WTC11 (cell line): ENCODE results near the gene CALN1. TPM values are rescaled to one million over a fixed set of nuclear protein-coding genes. Genes with fewer than 3 reads are reported as not detected.

Experiments
- AFF4 ChIP-seq: sonication (generic); formaldehyde crosslinking; IDR thresholded peaks from 2 replicates; pipeline ENCODE4 v1.8.1; 2023; ENCODE audit warnings: mild to moderate bottlenecking, missing genetic modification reagents, borderline replicate concordance
- CBFB ChIP-seq: sonication (generic); formaldehyde crosslinking; IDR thresholded peaks from 2 replicates; pipeline ENCODE4 v1.8.1; 2022; ENCODE audit warnings: mild to moderate bottlenecking, low read depth, missing genetic modification reagents
- CDX4 ChIP-seq: fragments of 250-450 bp; sonication (Bioruptor Pico); IDR thresholded peaks from 2 replicates; pipeline ENCODE4 v1.9.0; 2021; ENCODE audit warnings: moderate library complexity, mild to moderate bottlenecking, inconsistent platforms, borderline replicate concordance
- ESRRA ChIP-seq: sonication (generic); formaldehyde crosslinking; IDR thresholded peaks from 2 replicates; pipeline ENCODE4 v1.8.1; 2022; ENCODE audit warnings: mild to moderate bottlenecking, missing genetic modification reagents, borderline replicate concordance
- JAZF1 ChIP-seq: fragments of 250-450 bp; sonication (Bioruptor Pico); IDR thresholded peaks from 2 replicates; pipeline ENCODE4 v1.9.0; 2021; ENCODE audit warnings: moderate library complexity, mild to moderate bottlenecking, inconsistent platforms
- NFE2L1 ChIP-seq: sonication (generic); formaldehyde crosslinking; IDR thresholded peaks from 2 replicates; pipeline ENCODE4 v1.8.1; 2023; ENCODE audit warnings: missing genetic modification reagents
- NFYB ChIP-seq: sonication (generic); formaldehyde crosslinking; conservative IDR thresholded peaks from 2 replicates; pipeline ENCODE4 v1.8.0; 2022; ENCODE audit warnings: low read depth, missing genetic modification reagents
- NR1H2 ChIP-seq: sonication (generic); formaldehyde crosslinking; IDR thresholded peaks from 2 replicates; pipeline ENCODE4 v1.9.0; 2021; ENCODE audit warnings: mild to moderate bottlenecking, moderate library complexity, missing genetic modification reagents
- NR2C2 ChIP-seq: sonication (generic); formaldehyde crosslinking; IDR thresholded peaks from 2 replicates; pipeline ENCODE4 v1.8.0; 2022; ENCODE audit warnings: mild to moderate bottlenecking, missing genetic modification reagents
- RELA ChIP-seq: sonication (generic); formaldehyde crosslinking; IDR thresholded peaks from 2 replicates; pipeline ENCODE4 v1.8.1; 2022; ENCODE audit warnings: missing genetic modification reagents, mild to moderate bottlenecking, borderline replicate concordance
- SMAD3 ChIP-seq: sonication (generic); formaldehyde crosslinking; IDR thresholded peaks from 2 replicates; pipeline ENCODE4 v1.8.0; 2022; ENCODE audit warnings: missing genetic modification reagents, mild to moderate bottlenecking, borderline replicate concordance
- TCF7 ChIP-seq: sonication (generic); formaldehyde crosslinking; IDR thresholded peaks from 2 replicates; pipeline ENCODE4 v1.8.0; 2022; ENCODE audit warnings: mild to moderate bottlenecking, low read depth, missing genetic modification reagents, moderate library complexity
- TEAD4 ChIP-seq: sonication (generic); formaldehyde crosslinking; IDR thresholded peaks from 2 replicates; pipeline ENCODE4 v1.8.0; 2022; ENCODE audit warnings: mild to moderate bottlenecking, missing genetic modification reagents
- USF2 ChIP-seq: sonication (generic); formaldehyde crosslinking; IDR thresholded peaks from 2 replicates; pipeline ENCODE4 v1.8.1; 2023; ENCODE audit warnings: mild to moderate bottlenecking, missing genetic modification reagents, moderate library complexity
- ZNF121 ChIP-seq: sonication (generic); formaldehyde crosslinking; IDR thresholded peaks from 2 replicates; pipeline ENCODE4 v1.8.0; 2023; ENCODE audit warnings: missing genetic modification reagents
- ZNF219 ChIP-seq: sonication (generic); formaldehyde crosslinking; IDR thresholded peaks from 2 replicates; pipeline ENCODE4 v1.8.0; 2023; ENCODE audit warnings: missing genetic modification reagents, mild to moderate bottlenecking, borderline replicate concordance
- ZNF416 ChIP-seq: fragments of 250-450 bp; sonication (Bioruptor Pico); IDR thresholded peaks from 2 replicates; pipeline ENCODE4 v1.9.0; 2021; ENCODE audit warnings: mild to moderate bottlenecking, inconsistent platforms
- ZNF532 ChIP-seq: fragments of 250-450 bp; sonication (Bioruptor Pico); IDR thresholded peaks from 2 replicates; pipeline ENCODE4 v1.9.0; 2021; ENCODE audit warnings: mild to moderate bottlenecking, borderline replicate concordance
- total RNA-seq: library from RNA; stranded (reverse); gene quantifications from 3 replicates; pipeline ENCODE4 v1.2.3, GENCODE V29; 2021
- TF ChIP-seq, protein P1 (sequence below): sonication (generic); formaldehyde crosslinking; IDR thresholded peaks from 2 replicates; pipeline ENCODE4 v1.8.0; 2022; ENCODE audit warnings: missing genetic modification reagents
- TF ChIP-seq, protein P2 (sequence below): sonication (generic); formaldehyde crosslinking; IDR thresholded peaks from 2 replicates; pipeline ENCODE4 v1.8.0; 2022; ENCODE audit warnings: mild to moderate bottlenecking, missing genetic modification reagents
- TF ChIP-seq, protein P3 (sequence below): sonication (generic); formaldehyde crosslinking; IDR thresholded peaks from 2 replicates; pipeline ENCODE4 v1.8.0; 2022; ENCODE audit warnings: mild to moderate bottlenecking, missing genetic modification reagents

Gene CALN1
- total RNA-seq, 1 experiment from 2014 or later: 10.5 TPM

DNA sequence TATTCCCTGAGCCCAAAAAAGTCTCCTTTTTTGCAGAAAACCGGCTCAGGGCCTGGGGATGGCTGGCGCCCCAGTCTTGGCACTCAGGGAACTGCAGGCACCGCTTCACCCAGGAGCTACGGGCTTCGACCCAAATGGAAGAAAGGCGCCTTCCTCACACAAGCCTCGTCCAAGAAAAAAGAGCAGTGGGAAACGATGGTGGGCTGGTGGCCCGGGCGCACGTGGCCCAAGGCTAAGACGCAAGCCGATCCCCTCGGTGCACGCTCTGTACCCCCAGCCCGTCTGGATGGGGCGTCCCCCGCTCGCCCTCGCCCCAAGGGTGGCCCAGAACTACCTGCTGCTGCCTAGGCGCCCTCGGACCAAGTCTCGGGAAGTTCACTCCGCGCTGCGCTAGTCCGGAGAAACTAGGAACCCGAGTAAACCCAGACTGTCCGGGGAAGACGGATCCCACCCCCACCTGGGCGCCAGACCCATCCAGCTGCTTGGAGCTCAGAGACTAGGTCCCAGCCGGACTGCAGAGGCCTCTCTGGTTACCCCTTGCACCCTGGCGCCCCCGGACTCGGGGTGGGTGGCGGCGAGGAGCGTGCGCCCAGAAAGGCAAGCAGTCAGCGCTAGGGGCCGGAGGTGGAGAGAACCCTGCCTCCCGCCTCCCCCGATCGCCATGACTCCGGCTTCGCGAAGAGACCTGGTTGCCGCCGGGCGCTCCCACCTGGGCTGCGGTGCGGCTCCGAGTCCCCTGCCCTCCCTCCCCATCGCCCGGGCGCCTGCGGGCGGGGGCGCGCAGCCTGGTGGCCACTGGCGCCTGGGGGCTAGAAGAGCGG, 76.4 kb downstream of the CALN1 start (continued):
- TF ChIP-seq, protein P1, sequence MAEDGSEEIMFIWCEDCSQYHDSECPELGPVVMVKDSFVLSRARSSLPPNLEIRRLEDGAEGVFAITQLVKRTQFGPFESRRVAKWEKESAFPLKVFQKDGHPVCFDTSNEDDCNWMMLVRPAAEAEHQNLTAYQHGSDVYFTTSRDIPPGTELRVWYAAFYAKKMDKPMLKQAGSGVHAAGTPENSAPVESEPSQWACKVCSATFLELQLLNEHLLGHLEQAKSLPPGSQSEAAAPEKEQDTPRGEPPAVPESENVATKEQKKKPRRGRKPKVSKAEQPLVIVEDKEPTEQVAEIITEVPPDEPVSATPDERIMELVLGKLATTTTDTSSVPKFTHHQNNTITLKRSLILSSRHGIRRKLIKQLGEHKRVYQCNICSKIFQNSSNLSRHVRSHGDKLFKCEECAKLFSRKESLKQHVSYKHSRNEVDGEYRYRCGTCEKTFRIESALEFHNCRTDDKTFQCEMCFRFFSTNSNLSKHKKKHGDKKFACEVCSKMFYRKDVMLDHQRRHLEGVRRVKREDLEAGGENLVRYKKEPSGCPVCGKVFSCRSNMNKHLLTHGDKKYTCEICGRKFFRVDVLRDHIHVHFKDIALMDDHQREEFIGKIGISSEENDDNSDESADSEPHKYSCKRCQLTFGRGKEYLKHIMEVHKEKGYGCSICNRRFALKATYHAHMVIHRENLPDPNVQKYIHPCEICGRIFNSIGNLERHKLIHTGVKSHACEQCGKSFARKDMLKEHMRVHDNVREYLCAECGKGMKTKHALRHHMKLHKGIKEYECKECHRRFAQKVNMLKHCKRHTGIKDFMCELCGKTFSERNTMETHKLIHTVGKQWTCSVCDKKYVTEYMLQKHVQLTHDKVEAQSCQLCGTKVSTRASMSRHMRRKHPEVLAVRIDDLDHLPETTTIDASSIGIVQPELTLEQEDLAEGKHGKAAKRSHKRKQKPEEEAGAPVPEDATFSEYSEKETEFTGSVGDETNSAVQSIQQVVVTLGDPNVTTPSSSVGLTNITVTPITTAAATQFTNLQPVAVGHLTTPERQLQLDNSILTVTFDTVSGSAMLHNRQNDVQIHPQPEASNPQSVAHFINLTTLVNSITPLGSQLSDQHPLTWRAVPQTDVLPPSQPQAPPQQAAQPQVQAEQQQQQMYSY (CRISPR knock-in tag): no peak
- no peak for TF ChIP-seq ZNF416 (CRISPR knock-in tag)
- TF ChIP-seq AFF4 (CRISPR knock-in tag): no peak
- 0 out of 2 replicates have a peak, but pooled peaks have one; percentile 16 for TF ChIP-seq RELA
- no peak for TF ChIP-seq TEAD4 (CRISPR knock-in tag)
- TF ChIP-seq NFYB (CRISPR knock-in tag): no peak
- no peak for TF ChIP-seq ESRRA (CRISPR knock-in tag)
- TF ChIP-seq USF2 (CRISPR knock-in tag): peak; percentile 58; the same call in 1 of the 2 replicates
- TF ChIP-seq NR2C2 (CRISPR knock-in tag): no peak
- TF ChIP-seq ZNF219 (CRISPR knock-in tag): no peak
- TF ChIP-seq TCF7: 0 out of 2 replicates have a peak, but pooled peaks have one; percentile 7
- no peak for TF ChIP-seq CDX4
- no peak for TF ChIP-seq ZNF121 (CRISPR knock-in tag)
- TF ChIP-seq ZNF532 (CRISPR knock-in tag): no peak
- TF ChIP-seq, protein P2, sequence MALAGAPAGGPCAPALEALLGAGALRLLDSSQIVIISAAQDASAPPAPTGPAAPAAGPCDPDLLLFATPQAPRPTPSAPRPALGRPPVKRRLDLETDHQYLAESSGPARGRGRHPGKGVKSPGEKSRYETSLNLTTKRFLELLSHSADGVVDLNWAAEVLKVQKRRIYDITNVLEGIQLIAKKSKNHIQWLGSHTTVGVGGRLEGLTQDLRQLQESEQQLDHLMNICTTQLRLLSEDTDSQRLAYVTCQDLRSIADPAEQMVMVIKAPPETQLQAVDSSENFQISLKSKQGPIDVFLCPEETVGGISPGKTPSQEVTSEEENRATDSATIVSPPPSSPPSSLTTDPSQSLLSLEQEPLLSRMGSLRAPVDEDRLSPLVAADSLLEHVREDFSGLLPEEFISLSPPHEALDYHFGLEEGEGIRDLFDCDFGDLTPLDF: no peak
- no peak for TF ChIP-seq JAZF1
- no peak; the same call in 1 of the 2 replicates for TF ChIP-seq NFE2L1 (CRISPR knock-in tag)
- TF ChIP-seq SMAD3 (CRISPR knock-in tag): no peak
- TF ChIP-seq NR1H2 (CRISPR knock-in tag): no peak
- TF ChIP-seq, protein P3, sequence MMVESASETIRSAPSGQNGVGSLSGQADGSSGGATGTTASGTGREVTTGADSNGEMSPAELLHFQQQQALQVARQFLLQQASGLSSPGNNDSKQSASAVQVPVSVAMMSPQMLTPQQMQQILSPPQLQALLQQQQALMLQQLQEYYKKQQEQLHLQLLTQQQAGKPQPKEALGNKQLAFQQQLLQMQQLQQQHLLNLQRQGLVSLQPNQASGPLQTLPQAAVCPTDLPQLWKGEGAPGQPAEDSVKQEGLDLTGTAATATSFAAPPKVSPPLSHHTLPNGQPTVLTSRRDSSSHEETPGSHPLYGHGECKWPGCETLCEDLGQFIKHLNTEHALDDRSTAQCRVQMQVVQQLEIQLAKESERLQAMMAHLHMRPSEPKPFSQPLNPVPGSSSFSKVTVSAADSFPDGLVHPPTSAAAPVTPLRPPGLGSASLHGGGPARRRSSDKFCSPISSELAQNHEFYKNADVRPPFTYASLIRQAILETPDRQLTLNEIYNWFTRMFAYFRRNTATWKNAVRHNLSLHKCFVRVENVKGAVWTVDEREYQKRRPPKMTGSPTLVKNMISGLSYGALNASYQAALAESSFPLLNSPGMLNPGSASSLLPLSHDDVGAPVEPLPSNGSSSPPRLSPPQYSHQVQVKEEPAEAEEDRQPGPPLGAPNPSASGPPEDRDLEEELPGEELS (CRISPR knock-in tag): peak; percentile 26; the same call in 1 of the 2 replicates
- TF ChIP-seq CBFB (CRISPR knock-in tag): no peak
